Neural cell (in vitro differentiated cells): Measurements from ENCODE around the gene BTBD6. TPM values are rescaled to one million over a fixed set of nuclear protein-coding genes. Genes with fewer than 3 reads are reported as not detected.

Experiments
- H2AFZ ChIP-seq: fragments of 200-600, 300-800 bp; sonication (generic), shearing (Covaris generic); 2 replicates; pipeline ENCODE4 v1.6.0; 2014; ENCODE audit warnings: low read depth, mild to moderate bottlenecking, antibody characterized with exemption, low read length, moderate library complexity
- H3F3A ChIP-seq: fragments of 200-600 bp; shearing (Covaris generic); 2 replicates; pipeline ENCODE4 v1.6.1; 2016; ENCODE audit warnings: mild to moderate bottlenecking, moderate library complexity, mixed read lengths, antibody characterized with exemption, low read length; ENCODE audit not compliant: insufficient read depth, poor library complexity, severe bottlenecking
- H3K27ac ChIP-seq: fragments of 200-600, 300-800 bp; sonication (generic), shearing (Covaris generic); 2 replicates; pipeline ENCODE4 v1.5.1; 2014; ENCODE audit warnings: mild to moderate bottlenecking, low read length, moderate library complexity
- H3K27me3 ChIP-seq: fragments of 300-800, 200-600 bp; sonication (generic), shearing (Covaris generic); 2 replicates; pipeline ENCODE4 v1.6.0; 2014; ENCODE audit warnings: mild to moderate bottlenecking, low read depth, low read length, moderate library complexity; ENCODE audit not compliant: insufficient read depth
- H3K36me3 ChIP-seq: fragments of 300-800, 200-600 bp; sonication (generic), shearing (Covaris generic); 2 replicates; pipeline ENCODE4 v1.5.1; 2014; ENCODE audit warnings: mild to moderate bottlenecking, antibody characterized with exemption, low read length, moderate library complexity; ENCODE audit not compliant: insufficient read depth
- H3K4me2 ChIP-seq: fragments of 300-800, 200-600 bp; sonication (generic), shearing (Covaris generic); 2 replicates; pipeline ENCODE4 v1.6.0; 2014; ENCODE audit warnings: mild to moderate bottlenecking, low read length
- H3K4me3 ChIP-seq: fragments of 300-800, 200-600 bp; sonication (generic), shearing (Covaris generic); 2 replicates; pipeline ENCODE4 v1.5.1; 2014; ENCODE audit warnings: mild to moderate bottlenecking, low read length, moderate library complexity
- H3K79me2 ChIP-seq: fragments of 200-600 bp; shearing (Covaris generic); replicated peaks from 2 replicates; pipeline ENCODE4 v1.6.0; 2014; ENCODE audit warnings: mild to moderate bottlenecking, low read length, moderate library complexity; ENCODE audit not compliant: insufficient read depth
- H3K9ac ChIP-seq: fragments of 300-800, 200-600 bp; sonication (generic), shearing (Covaris generic); 2 replicates; pipeline ENCODE4 v1.6.1; 2016; ENCODE audit warnings: mild to moderate bottlenecking, low read length, mixed read lengths
- H3K9me2 ChIP-seq: fragments of 200-600 bp; shearing (Covaris generic); 2 replicates; pipeline ENCODE4 v1.6.1; 2016; ENCODE audit warnings: mild to moderate bottlenecking, low read length, mixed read lengths; ENCODE audit not compliant: insufficient read depth
- H3K9me3 ChIP-seq: fragments of 200-600, 300-800 bp; sonication (generic), shearing (Covaris generic); 2 replicates; pipeline ENCODE4 v1.6.1; 2016; ENCODE audit warnings: mild to moderate bottlenecking, mixed run types, low read length, moderate library complexity, mixed read lengths
- H4K20me1 ChIP-seq: fragments of 200-600 bp; shearing (Covaris generic); 2 replicates; pipeline ENCODE4 v1.6.1; 2016; ENCODE audit warnings: mild to moderate bottlenecking, mixed run types; ENCODE audit not compliant: insufficient read depth
- CTCF ChIP-seq: fragments of 450-650 bp; IDR thresholded peaks from 2 replicates; pipeline ENCODE4 v1.5.1; 2014; ENCODE audit warnings: antibody characterized with exemption, mild to moderate bottlenecking, moderate library complexity; ENCODE audit not compliant: poor library complexity, severe bottlenecking
- EP300 ChIP-seq: fragments of 450-650 bp; conservative IDR thresholded peaks from 2 replicates; pipeline ENCODE4 v1.6.1; 2014; ENCODE audit warnings: antibody characterized with exemption, mild to moderate bottlenecking, moderate library complexity; ENCODE audit not compliant: poor library complexity, severe bottlenecking
- EZH2 ChIP-seq: fragments of 200-600, 300-800 bp; shearing (Covaris generic), sonication (generic); IDR thresholded peaks from 2 replicates; pipeline ENCODE4 v1.6.1; 2014; ENCODE audit warnings: antibody characterized with exemption, low read length, borderline replicate concordance, mild to moderate bottlenecking; ENCODE audit not compliant: insufficient read depth, poor library complexity, severe bottlenecking
- MXI1 ChIP-seq: fragments of 450-650 bp; conservative IDR thresholded peaks from 2 replicates; pipeline ENCODE4 v1.6.1; 2014; ENCODE audit warnings: antibody characterized with exemption, mild to moderate bottlenecking; ENCODE audit not compliant: poor library complexity, severe bottlenecking
- POLR2AphosphoS5 ChIP-seq: IDR thresholded peaks from 2 replicates; pipeline ENCODE4 v1.6.1; 2012
- RAD21 ChIP-seq: fragments of 450-650 bp; conservative IDR thresholded peaks from 2 replicates; pipeline ENCODE4 v1.6.1; 2014; ENCODE audit warnings: antibody characterized with exemption, mild to moderate bottlenecking, moderate library complexity
- SMC3 ChIP-seq: fragments of 450-650 bp; conservative IDR thresholded peaks from 2 replicates; pipeline ENCODE4 v1.6.1; 2014; ENCODE audit warnings: antibody characterized with exemption, mild to moderate bottlenecking, moderate library complexity; ENCODE audit not compliant: poor library complexity
- TAF1 ChIP-seq: IDR thresholded peaks from 2 replicates; pipeline ENCODE4 v1.6.1; 2012; ENCODE audit warnings: low read depth
- polyA plus RNA-seq: library from polyadenylated mRNA; depleted of rRNA; stranded (reverse); fragments of >200 nt; gene quantifications from 2 replicates; pipeline ENCODE4 v1.2.3, GENCODE V29; 2014
- TF ChIP-seq, protein P1 (sequence below): IDR thresholded peaks from 2 replicates; pipeline ENCODE4 v1.6.1; 2012; ENCODE audit warnings: borderline replicate concordance

Gene BTBD6
- polyA plus RNA-seq, 1 donor from 2014 or later, result 94.1 TPM

DNA sequence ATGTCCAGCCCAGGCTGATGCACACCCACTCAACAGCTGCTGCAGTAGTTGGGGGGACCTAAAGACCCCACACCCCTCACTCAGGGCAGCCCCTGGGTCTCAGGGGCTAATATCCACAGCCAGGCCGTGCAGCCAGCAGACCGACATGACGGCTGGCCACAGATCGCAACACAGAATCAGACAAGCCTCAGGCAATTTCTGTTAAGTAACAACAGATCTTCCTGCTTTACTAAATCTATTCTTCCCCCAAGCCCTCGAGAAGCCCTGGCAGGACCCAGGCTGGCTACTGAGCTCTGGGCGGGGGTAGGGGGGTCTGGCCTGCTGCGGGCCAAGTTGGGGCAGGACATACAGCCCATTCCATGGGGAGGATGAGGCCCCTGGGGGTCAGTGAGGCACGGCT, 39.2 kb upstream of the BTBD6 start:
- no peak overlapping the region for H2AFZ ChIP-seq
- TF ChIP-seq MXI1, result no peak
- no peak for TF ChIP-seq POLR2AphosphoS5
- TF ChIP-seq, protein P1, sequence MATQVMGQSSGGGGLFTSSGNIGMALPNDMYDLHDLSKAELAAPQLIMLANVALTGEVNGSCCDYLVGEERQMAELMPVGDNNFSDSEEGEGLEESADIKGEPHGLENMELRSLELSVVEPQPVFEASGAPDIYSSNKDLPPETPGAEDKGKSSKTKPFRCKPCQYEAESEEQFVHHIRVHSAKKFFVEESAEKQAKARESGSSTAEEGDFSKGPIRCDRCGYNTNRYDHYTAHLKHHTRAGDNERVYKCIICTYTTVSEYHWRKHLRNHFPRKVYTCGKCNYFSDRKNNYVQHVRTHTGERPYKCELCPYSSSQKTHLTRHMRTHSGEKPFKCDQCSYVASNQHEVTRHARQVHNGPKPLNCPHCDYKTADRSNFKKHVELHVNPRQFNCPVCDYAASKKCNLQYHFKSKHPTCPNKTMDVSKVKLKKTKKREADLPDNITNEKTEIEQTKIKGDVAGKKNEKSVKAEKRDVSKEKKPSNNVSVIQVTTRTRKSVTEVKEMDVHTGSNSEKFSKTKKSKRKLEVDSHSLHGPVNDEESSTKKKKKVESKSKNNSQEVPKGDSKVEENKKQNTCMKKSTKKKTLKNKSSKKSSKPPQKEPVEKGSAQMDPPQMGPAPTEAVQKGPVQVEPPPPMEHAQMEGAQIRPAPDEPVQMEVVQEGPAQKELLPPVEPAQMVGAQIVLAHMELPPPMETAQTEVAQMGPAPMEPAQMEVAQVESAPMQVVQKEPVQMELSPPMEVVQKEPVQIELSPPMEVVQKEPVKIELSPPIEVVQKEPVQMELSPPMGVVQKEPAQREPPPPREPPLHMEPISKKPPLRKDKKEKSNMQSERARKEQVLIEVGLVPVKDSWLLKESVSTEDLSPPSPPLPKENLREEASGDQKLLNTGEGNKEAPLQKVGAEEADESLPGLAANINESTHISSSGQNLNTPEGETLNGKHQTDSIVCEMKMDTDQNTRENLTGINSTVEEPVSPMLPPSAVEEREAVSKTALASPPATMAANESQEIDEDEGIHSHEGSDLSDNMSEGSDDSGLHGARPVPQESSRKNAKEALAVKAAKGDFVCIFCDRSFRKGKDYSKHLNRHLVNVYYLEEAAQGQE, result no peak
- TF ChIP-seq EZH2, result no peak
- TF ChIP-seq EP300, result no peak
- no peak for TF ChIP-seq CTCF
- no peak for TF ChIP-seq SMC3
- no peak for TF ChIP-seq TAF1
- TF ChIP-seq RAD21, result no peak
- no peaks in the 10 kb centered on the region for H3K9me2 ChIP-seq
- H3K27ac ChIP-seq, result no peak overlapping the region
- no peak overlapping the region for H3K4me3 ChIP-seq
- no peak overlapping the region for H3K9ac ChIP-seq
- no peaks in the 10 kb centered on the region for H3K27me3 ChIP-seq
- no peaks in the 10 kb centered on the region for H3K79me2 ChIP-seq
- no peaks in the 10 kb centered on the region for H3K36me3 ChIP-seq
- no peak overlapping the region for H3K4me2 ChIP-seq
- no peaks in the 10 kb centered on the region for H3F3A ChIP-seq
- no peaks in the 10 kb centered on the region for H4K20me1 ChIP-seq
- no peaks in the 10 kb centered on the region for H3K9me3 ChIP-seq

- Histone ChIP-seq H3K36me3 (no peaks in the 10 kb centered on the region), H3K4me2 (no peak overlapping the region), H3K9ac (no peak overlapping the region), H3K79me2 (no peaks in the 10 kb centered on the region), H3K4me3 (no peak overlapping the region), H3K27me3 (no peaks in the 10 kb centered on the region), H3K27ac (no peak overlapping the region), H3F3A (no peaks in the 10 kb centered on the region), H2AFZ (no peak overlapping the region), H3K9me3 (no peaks in the 10 kb centered on the region), H4K20me1 (no peaks in the 10 kb centered on the region), H3K9me2 (no peaks in the 10 kb centered on the region)
- TF ChIP-seq CTCF (no peak), RAD21 (no peak), EZH2 (no peak), POLR2AphosphoS5 (no peak), SMC3 (no peak), TAF1 (no peak), EP300 (no peak), MXI1 (no peak)
- TF ChIP-seq, protein P1, result no peak
Measured at GRCh38 chr14:105209646-105210045, 38.7 kb upstream of the BTBD6 start.
